Peyer's patch (tissue), 4 donors: Measurements from ENCODE around the gene ZNF142.

Experiments
- POLR2A ChIP-seq, 2 donors: fragments of 450-650 bp; IDR thresholded peaks; one replicate each; pipeline ENCODE4 v1.5.1; 2017; ENCODE audit warnings: antibody characterized with exemption in 2 of 2, mild to moderate bottlenecking in 2 of 2, moderate library complexity in 2 of 2
- TF ChIP-seq, protein P1 (sequence below), 6 experiments: fragments of 450-650 bp in 4 of 6; fragments of 200-600 bp in 2 of 6; sonication (generic) in 1 of 6; IDR thresholded peaks; one replicate each; pipeline ENCODE4 v1.5.1; 2017 to 2019; ENCODE audit warnings: antibody characterized with exemption in 6 of 6, mild to moderate bottlenecking in 3 of 6, moderate library complexity in 1 of 6

DNA sequence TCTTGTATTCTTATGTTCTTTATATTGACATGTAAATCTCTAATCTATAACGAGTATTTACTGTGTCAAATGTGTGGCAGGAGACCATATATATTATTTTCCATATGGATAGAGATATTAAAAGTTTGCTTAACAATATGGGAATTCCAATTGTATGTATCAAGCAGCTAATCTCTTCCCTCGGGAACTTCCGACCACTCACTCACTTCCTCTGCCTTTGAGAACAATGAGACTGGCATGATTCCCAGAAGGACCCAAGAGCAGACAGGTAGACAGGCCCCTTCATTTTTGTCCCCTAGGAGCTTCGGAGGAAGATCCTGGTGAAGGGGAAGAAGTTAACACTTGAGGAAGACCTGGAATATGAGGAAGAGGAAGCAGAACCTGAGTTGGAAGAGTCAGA is 27.6 kb downstream of the ZNF142 start:
- TF ChIP-seq, protein P1, sequence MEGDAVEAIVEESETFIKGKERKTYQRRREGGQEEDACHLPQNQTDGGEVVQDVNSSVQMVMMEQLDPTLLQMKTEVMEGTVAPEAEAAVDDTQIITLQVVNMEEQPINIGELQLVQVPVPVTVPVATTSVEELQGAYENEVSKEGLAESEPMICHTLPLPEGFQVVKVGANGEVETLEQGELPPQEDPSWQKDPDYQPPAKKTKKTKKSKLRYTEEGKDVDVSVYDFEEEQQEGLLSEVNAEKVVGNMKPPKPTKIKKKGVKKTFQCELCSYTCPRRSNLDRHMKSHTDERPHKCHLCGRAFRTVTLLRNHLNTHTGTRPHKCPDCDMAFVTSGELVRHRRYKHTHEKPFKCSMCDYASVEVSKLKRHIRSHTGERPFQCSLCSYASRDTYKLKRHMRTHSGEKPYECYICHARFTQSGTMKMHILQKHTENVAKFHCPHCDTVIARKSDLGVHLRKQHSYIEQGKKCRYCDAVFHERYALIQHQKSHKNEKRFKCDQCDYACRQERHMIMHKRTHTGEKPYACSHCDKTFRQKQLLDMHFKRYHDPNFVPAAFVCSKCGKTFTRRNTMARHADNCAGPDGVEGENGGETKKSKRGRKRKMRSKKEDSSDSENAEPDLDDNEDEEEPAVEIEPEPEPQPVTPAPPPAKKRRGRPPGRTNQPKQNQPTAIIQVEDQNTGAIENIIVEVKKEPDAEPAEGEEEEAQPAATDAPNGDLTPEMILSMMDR (IDR thresholded peaks at IDR 0.05), result no peak
- TF ChIP-seq POLR2A (IDR thresholded peaks at IDR 0.05), result no peak
